Measurements from ENCODE around the gene SNTB2. TPM values are rescaled to one million over a fixed set of nuclear protein-coding genes. Genes with fewer than 3 reads are reported as not detected.

The SNTB2 gene
- total and polyA plus RNA-seq, 2 of the 13 experiments (the other 11 are each of a cell fraction or from before 2014, with no cell fraction given): 11.5 to 19.2 TPM

- TF ChIP-seq, protein P1, sequence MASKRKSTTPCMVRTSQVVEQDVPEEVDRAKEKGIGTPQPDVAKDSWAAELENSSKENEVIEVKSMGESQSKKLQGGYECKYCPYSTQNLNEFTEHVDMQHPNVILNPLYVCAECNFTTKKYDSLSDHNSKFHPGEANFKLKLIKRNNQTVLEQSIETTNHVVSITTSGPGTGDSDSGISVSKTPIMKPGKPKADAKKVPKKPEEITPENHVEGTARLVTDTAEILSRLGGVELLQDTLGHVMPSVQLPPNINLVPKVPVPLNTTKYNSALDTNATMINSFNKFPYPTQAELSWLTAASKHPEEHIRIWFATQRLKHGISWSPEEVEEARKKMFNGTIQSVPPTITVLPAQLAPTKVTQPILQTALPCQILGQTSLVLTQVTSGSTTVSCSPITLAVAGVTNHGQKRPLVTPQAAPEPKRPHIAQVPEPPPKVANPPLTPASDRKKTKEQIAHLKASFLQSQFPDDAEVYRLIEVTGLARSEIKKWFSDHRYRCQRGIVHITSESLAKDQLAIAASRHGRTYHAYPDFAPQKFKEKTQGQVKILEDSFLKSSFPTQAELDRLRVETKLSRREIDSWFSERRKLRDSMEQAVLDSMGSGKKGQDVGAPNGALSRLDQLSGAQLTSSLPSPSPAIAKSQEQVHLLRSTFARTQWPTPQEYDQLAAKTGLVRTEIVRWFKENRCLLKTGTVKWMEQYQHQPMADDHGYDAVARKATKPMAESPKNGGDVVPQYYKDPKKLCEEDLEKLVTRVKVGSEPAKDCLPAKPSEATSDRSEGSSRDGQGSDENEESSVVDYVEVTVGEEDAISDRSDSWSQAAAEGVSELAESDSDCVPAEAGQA (IDR thresholded peaks at IDR 0.05; ENCODE audit: low read depth): no peak
- TF ChIP-seq, protein P1 (CRISPR knock-in tag; IDR thresholded peaks at IDR 0.05; ENCODE audit: borderline replicate concordance): peak; percentile 35
- TF ChIP-seq USF2 (IDR thresholded peaks at IDR 0.05; ENCODE audit: low read depth, low read length): no peak
- TF ChIP-seq USF2 (CRISPR knock-in tag; IDR thresholded peaks at IDR 0.05; ENCODE audit: borderline replicate concordance): peak; percentile 51; the same call in 1 of the 2 replicates
- no peak for TF ChIP-seq TBP (CRISPR knock-in tag; IDR thresholded peaks at IDR 0.05)
- TF ChIP-seq ELF3 (CRISPR knock-in tag; IDR thresholded peaks at IDR 0.05): peak; percentile 96
- TF ChIP-seq HIVEP1 (CRISPR knock-in tag; IDR thresholded peaks at IDR 0.05): peak; percentile 54
- no peak; the same call in 1 of the 2 replicates for TF ChIP-seq SMARCC2 (IDR thresholded peaks at IDR 0.05)
- TF ChIP-seq SUZ12 (IDR thresholded peaks at IDR 0.05; ENCODE audit: low read depth, low read length): no peak
- 0 out of 2 replicates have a peak, but pooled peaks have one; percentile 64 for TF ChIP-seq ZNF318 (CRISPR knock-in tag; IDR thresholded peaks at IDR 0.05)
- peak; percentile 90 for TF ChIP-seq ZNF343 (CRISPR knock-in tag; IDR thresholded peaks at IDR 0.05)
- peak; percentile 28; the same call in 1 of the 2 replicates for TF ChIP-seq ZNF816 (CRISPR knock-in tag; IDR thresholded peaks at IDR 0.05; ENCODE audit: borderline replicate concordance)
Measured at GRCh38 chr16:69186642-69187445, at the start of gene SNTB2 (continued).
